Urothelium cell line (cell line): Measurements from ENCODE around the gene WNT2B.
"Not testable (repeated sequence)": the region's sequence is repeated elsewhere in the genome, so short reads cannot be mapped to it uniquely, and the experiment has no call there.

Source experiments
- DNase-seq: peaks from one replicate; pipeline ENCODE4 v3.0.0; 2011; ENCODE audit warnings: low spot score, mixed read lengths
- FAIRE-seq: peaks from 2 replicates; lab custom pipeline; 2011; peaks lifted over from hg19 to GRCh38; lab: Jason Lieb, UNC

The WNT2B gene

GRCh38 chr1:112508278-112509004 is at the start of gene WNT2B:
WNT2B (plus strand) TSS chr1:112508965; CDS start chr1:112509263, 298 bp downstream.
- peak; percentile 27 for FAIRE-seq
- DNase-seq, result no peak

- no peak for DNase-seq
- FAIRE-seq, result no peak
These were observed 48.1 kb upstream of the WNT2B start for GRCh38 chr1:112460615-112461014.

GRCh38 chr1:112461200-112461871 is 47.4 kb upstream of the WNT2B start:
- DNase-seq, result no peak
- FAIRE-seq, result no peak

GRCh38 chr1:112462953-112463279 is 45.8 kb upstream of the WNT2B start:
- no peak for FAIRE-seq
- DNase-seq, result no peak

GRCh38 chr1:112464501-112464900 is 44.3 kb upstream of the WNT2B start:
- DNase-seq (no peak), FAIRE-seq (no peak)

GRCh38 chr1:112465122-112465521 is 43.6 kb upstream of the WNT2B start:
- FAIRE-seq (no peak), DNase-seq (no peak)

- peak; percentile 94 for DNase-seq
- peak; percentile 89 for FAIRE-seq
These were observed 42.6 kb upstream of the WNT2B start for GRCh38 chr1:112466078-112466660.

- not testable (repeated sequence) for DNase-seq, FAIRE-seq
These were observed 38.4 kb upstream of the WNT2B start for GRCh38 chr1:112470324-112470723.

- no peak for FAIRE-seq
- no peak for DNase-seq
These were observed 37.8 kb upstream of the WNT2B start for GRCh38 chr1:112470966-112471365.

GRCh38 chr1:112472142-112472541 is 36.6 kb upstream of the WNT2B start:
- DNase-seq, result no peak
- no peak for FAIRE-seq

GRCh38 chr1:112477550-112477949 is 31.2 kb upstream of the WNT2B start:
- DNase-seq (no peak), FAIRE-seq (no peak)

GRCh38 chr1:112478314-112478713 is 30.5 kb upstream of the WNT2B start:
- FAIRE-seq (no peak), DNase-seq (no peak)

- not testable (repeated sequence) for DNase-seq, FAIRE-seq
These were observed 22.7 kb upstream of the WNT2B start for GRCh38 chr1:112486063-112486462.

GRCh38 chr1:112487686-112488085 is 21.1 kb upstream of the WNT2B start:
- not testable (repeated sequence) for DNase-seq, FAIRE-seq

- DNase-seq (no peak), FAIRE-seq (no peak)
These were observed 20.6 kb upstream of the WNT2B start for GRCh38 chr1:112488141-112488540.

- FAIRE-seq, result no peak
These were observed 16.7 kb upstream of the WNT2B start for GRCh38 chr1:112492076-112492475.

GRCh38 chr1:112493351-112493750 is 15.4 kb upstream of the WNT2B start:
- FAIRE-seq, result no peak
- no peak for DNase-seq

More at GRCh38 chr1:112492076-112492475, 16.7 kb upstream of the WNT2B start:
- DNase-seq, result no peak

GRCh38 chr1:112496290-112496689 is 12.5 kb upstream of the WNT2B start:
- peak; percentile 40 for FAIRE-seq
- no peak for DNase-seq

GRCh38 chr1:112501810-112502641 is 6.7 kb upstream of the WNT2B start:
- FAIRE-seq, result no peak
- no peak for DNase-seq

GRCh38 chr1:112502826-112503225 is 5.9 kb upstream of the WNT2B start:
- no peak for DNase-seq
- FAIRE-seq, result no peak

- FAIRE-seq (no peak), DNase-seq (no peak)
These were observed 4.6 kb upstream of the WNT2B start for GRCh38 chr1:112504001-112504660.
